Testis (tissue), 2 donors: ENCODE results near the gene HPN.

Experiments used
- CTCF ChIP-seq, 3 experiments: fragments of 450-650 bp in 2 of 3; fragments of 200-600 bp in 1 of 3; sonication (generic) in 1 of 3; IDR thresholded peaks; one replicate each; pipeline ENCODE4 v1.5.1; 2016 to 2019; ENCODE audit warnings: antibody characterized with exemption in 3 of 3, mild to moderate bottlenecking in 2 of 3, moderate library complexity in 1 of 3
- POLR2A ChIP-seq: fragments of 450-650 bp; IDR thresholded peaks from one replicate; pipeline ENCODE4 v1.6.1; 2017; ENCODE audit warnings: antibody characterized with exemption, mild to moderate bottlenecking, moderate library complexity

- no peak for TF ChIP-seq CTCF (IDR thresholded peaks at IDR 0.05)
- TF ChIP-seq POLR2A = no peak
Observed at GRCh38 chr19:35039881-35040825, 1.4 kb upstream of the HPN start.
